Activated gamma-delta T cell (primary cell): Measurements from ENCODE around the gene ENDOD1.
"Not testable (repeated sequence)": the region's sequence is repeated elsewhere in the genome, so short reads cannot be mapped to it uniquely, and the experiment has no call there.

Source experiments
- DNase-seq: peaks from one replicate; lab custom pipeline; 2025; lab: John Stamatoyannopoulos, UW

Gene ENDOD1

DNA sequence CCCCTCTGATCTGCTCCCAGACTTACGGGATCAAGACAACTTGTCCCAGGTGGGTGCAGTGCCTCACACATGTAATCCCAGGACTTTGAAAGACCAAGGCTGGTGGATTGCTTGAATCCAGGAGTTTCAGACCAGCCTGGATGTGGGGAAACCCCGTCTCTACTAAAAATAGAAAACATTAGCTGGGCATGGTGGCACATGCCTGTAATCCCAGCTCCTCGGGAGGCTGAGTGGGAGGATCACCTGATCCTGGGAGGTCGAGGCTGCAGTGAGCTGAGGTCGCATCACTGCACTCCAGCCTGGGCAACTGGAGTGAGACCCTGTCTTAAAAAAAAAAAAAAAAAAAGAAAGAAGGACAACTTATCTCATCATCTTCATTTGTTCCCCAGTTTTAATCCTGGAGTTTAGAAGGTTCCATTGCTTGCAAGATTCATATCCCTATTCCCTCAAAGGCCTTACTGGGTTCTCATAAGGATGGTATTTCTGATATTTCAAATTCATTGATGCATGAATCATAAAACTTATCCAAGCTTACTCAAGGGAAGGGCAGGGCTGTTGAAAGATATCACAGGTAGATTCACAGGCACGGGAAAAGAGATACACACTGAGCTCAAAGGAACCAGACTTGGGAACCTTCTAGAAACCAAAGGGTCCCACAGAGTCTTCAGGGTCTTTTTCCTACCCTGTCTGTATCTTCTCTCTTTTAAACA is 14.6 kb downstream of the ENDOD1 start:
- DNase-seq, result no peak

DNA sequence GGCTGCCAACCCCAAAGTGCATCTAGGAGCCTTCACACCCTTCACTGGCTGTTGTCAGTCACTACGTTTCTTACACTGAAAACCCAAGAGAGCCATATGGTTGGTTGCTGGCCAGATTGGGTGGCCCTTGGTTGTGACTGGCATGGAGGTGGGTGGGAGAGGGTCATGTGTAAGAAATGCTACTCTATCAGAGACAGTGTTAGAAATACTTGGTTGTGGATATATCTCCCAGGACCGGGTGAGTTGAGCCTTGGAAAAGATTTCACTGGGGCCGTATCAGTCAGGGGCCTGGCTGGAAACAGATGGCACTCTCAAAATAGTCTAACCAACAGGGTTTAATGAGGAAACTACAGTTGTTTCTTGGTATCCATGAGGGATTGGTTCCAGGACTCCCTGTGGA is 15.2 kb downstream of the ENDOD1 start:
- no peak for DNase-seq

DNA sequence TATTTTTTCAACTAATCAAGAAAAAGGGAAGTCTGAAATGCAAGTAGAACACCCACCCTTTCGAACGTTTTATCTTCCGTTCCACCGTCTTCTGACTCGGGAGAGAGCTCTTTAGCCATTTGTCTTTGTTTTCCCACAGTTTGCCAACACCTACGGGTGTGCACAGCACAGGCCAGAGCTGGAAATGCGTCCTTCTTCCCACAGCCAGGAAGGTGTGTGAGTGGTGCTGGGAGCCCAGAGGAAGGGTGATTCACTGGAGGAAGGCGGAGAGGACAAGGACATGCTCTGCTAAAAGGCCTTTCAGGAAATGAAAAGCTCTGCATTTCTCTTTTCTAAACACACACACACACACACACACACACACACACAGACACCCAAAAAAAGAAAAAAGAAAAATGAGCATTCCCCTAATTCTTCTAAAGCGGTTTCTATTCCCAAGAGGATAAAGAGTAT is 18.5 kb downstream of the ENDOD1 start:
- DNase-seq, result no peak

DNA sequence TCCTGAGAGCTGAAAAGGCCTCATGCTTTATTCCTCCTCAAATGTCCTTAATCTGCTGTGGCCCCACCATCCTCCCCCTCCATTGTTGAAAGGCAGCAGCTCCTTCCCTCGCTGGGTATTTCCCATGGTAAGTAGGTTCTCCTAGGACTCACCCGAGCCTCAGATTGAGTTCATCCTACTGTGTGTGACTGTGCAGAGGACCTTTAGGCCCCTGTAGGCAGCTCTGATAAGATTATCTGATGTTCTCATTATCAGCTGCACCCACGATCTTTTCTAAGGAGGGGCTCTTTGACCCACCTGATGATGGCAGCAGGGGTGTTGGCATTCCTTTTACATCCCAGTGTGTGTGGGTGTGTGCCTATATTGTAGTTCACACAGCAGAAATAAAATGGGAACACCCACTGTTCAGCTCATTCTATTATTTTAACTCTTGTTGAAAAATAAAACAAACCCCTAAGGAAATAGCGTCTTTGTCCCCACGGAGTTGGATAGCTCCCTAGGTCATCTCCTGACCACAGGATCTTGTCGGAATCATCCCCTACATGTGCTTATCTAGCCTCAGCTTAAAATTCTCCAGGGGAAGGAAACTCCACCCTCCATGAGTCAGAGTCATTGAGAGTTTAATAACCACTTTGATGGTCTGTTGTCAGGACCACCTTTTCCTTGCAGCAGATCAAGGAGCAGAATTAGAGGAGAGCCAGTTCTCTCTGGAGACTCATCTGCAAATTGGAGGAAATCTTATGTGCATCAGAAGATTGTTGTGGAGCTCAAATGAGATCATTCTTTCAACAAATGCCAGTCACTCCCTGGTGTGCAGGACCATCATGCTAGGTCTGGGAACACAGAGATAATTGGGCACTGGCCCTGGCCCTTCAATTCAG is 19.3 kb downstream of the ENDOD1 start:
- DNase-seq, result no peak

DNA sequence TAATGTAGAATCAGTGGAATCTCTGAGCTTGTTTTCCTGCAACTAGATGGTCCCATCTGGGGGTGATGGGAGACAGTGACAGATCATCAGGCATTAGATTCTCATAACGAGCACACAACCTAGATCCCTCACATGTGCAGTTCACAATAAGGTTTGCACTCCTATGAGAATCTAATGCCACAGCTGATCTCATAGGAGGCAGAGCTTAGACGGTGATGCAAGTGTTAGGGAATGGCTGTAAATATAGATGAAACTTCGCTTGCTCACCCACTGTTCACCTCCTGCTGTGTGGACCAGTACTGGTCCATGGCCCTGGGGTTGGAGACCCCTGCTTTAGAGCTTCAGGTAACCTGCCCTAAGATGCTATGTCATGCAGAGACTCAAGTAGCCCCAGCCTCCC is 21.8 kb downstream of the ENDOD1 start:
- not testable (repeated sequence) for DNase-seq

DNA sequence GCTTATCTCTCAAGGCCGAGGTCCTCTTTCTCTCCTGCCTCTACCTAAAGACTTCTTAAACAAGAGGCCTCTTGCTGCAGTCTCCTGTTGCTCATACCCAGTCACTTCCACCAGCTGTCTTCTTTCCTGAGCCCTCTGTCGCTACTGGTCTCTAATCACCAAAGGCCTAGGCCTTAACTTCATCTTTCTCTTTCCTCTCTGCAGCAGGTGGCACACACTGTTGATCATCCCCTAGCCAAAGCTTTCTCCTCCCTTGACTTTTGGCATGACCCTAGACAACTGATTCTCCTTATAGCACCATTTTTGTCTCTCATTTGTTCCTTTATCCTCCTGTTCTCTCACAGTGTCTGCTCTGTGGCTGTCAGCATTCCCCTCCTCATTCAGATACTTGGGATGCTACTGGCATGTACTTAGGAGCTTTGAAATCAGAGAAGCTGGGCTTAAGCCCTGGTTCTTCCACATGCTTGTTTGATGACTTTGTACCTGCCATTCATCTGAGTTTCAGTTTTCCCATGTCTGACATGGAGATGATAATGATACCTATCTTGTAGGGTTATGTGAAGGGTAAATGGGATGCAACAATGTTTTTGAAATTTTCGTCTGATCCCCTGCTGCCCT is 22.4 kb downstream of the ENDOD1 start:
- no peak for DNase-seq

DNA sequence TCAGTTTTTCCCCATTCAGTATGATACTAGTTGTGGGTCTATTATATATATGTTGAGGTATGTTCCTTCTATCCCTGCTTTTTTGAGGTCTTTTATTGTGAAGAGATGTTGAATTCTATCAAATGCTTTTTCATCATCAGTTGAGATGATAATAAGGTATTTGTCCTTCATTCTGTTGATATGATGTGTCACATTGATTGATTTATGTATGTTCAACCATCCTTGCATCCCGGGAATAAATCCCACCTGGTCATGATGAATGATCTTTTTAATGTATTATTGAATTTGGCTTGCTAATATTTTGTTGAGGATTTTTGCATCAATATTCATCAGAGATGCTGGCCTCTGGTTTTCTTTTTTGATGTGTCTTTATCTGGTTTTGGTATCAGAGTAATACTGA is 26.0 kb downstream of the ENDOD1 start:
- no peak for DNase-seq

DNA sequence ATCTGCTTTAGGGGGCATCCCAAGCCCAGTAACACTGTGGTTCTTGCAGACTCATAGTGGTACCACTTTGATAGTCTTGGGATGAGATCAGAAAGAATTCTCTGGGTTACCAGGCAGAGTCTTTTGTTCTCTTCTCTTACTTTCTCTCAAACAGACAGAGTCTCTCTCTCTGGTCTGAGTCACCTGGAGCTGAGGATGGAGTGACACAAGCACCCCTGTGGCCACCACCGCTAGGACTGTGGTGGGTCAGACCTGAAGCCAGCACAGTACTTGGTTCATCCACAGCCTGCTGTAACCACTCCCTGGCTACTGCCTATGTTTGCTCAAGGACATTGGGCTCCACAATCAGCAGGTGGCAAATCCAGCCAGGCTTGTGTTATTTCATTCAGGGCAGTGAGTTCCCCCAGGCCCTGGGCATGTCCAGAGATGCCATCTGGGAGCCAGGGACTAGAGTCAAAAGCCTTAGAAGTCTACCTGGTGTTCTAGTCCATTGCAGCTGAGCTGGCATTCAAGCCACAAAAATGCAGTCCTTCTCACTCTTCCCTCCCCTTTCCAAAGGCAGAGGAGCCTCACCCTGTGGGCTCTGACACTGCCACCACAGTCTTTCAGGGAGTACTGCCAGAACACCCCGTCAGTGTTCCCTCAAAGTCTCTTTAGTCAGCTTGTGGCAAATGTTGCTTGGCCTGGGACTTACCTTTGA is 29.9 kb downstream of the ENDOD1 start:
- no peak for DNase-seq

DNA sequence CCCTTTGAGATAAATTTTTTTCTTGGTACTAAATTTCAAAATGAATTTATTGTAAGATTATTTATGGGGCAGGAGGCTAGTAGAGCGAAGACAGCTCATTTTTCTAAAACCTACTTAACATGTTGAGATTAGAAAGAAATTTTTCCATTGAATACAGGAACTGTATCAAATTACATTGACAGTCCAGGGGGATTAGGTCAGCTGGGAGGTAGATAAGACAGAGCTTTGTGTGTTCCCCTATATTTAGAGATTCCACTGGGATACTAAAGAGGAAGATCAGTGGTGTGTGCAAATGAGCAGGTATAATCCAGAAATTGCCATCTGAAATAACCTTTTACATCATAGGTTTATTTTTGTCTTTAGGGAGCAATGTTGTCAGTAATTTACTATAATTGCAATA is 32.1 kb downstream of the ENDOD1 start:
- DNase-seq, result no peak

DNA sequence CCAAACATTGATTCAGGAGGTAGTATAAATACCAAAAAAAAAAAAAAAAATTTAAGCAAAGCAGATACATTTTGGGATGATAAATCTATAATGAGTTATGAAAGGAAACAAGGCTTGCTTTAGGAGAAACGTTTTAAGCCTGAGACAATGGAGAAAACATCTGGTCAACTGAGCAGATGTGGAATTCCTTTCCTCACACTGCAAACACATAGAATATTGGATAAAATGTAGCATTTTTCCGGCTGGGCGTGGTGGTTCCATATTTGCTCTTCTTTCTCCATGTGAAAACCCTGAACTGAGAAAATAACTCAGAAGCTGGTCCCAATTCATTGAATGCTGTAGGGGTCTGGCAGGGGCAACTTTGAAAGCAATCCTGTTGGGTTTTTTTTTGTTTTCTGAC is 33.9 kb downstream of the ENDOD1 start:
- DNase-seq, result no peak

DNA sequence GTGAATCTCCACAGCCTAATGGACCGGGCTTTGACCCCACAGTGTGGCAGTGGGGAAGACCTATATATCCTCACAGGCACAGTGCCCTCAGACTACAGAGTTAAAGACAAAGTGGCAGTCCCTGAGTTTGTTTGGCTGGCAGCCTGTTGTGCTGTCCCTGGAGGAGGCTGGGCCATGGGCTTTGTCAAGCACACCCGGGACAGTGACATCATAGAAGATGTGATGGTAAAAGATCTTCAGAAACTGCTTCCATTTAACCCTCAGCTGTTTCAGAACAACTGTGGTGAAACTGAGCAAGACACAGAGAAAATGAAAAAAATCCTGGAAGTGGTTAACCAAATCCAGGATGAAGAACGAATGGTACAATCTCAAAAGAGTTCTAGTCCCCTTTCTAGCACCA is 39.0 kb downstream of the ENDOD1 start:
- no peak for DNase-seq

DNA sequence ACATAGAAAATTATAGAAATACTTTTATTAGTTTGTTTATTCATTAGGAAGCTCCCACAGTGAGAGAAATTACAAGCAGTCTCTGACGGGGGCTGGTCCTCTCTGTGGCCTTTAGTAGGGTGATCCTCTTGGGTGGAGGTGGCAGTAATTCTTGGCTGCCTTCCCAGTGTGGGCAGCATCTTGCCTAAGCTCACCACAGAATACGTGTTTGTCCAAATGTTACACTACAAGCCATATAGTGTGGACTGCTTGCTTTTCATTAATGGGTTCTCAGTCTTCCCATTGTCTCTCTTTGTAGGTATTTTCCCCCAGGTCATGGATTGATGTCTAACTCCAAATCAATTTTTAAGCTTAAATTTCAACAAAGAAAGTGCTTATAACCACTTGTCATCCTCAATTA is 43.3 kb downstream of the ENDOD1 start:
- DNase-seq, result no peak

DNA sequence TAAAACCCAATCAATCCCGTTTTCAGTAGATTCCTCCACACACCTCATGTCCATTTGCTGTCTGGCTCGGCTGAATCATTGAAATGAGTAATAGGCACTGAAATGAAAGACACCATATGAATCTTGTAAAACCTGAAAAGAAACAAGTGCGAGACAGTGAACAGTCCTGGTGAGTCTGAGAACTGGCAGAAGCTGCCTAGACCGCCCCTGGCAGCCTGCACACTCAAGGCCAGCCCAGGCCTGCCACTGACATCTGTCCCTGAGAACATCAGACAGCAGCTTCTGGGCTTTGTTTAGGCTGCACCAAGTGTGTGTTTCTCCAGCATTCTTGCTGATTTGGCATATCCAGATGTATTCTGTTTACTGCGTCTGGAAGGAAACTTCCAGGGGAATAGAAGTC is 44.8 kb downstream of the ENDOD1 start:
- DNase-seq, result no peak

DNA sequence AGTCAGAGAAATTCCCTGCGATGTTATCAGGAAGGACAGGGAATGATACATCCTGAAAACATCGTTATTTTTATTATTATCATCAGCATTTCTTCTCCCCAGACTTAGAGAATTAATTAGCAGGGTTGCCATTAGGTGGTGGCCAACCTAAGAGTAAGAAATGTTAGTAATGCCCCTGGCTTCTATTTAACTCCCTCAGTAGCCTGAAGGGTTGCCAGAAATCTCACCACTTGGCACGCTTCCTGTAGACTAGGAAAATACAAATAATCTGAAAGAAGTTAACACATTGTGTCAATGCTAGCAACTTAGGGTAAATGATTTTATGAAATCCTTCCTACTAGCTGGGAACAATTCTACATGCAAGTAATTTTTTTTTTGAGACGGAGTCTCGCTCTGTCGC is 45.5 kb downstream of the ENDOD1 start:
- no peak for DNase-seq

DNA sequence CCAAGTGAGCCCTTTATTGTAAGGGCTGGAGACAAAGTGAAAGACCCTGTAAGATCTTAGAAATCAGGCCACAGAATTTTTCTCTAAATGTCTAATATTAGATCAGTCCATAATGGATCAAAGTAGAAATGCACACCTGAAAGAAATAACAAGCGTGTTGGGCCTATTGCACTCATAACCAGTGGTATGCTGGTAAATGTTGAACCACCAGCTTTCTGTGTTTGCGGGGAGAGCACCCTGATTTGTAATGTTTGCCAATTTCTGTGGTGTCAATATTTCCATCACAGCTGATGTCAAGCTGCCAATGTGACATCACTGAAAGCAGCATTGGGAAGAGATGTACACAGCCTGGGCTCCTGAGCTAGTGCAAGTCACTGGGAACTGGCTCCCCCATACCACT is 46.2 kb downstream of the ENDOD1 start:
- DNase-seq, result no peak

DNA sequence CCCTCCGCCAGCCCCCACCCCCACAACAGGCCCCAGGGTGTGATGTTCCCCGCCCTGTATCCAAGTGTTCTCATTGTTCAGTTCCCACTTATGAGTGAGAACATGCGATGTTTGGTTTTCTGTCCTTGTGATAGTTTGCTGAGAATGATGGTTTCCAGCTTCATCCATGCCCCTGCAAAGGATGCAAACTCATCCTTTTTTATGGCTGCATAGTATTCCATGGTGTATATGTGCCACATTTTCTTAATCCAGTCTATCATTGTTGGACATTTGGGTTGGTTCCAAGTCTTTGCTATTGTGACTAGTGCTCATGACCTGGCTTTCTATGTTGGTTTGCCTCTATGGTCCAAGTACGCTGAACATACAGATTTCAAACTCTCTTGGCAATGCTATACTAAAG is 47.1 kb downstream of the ENDOD1 start:
- DNase-seq, result not testable (repeated sequence)

DNA sequence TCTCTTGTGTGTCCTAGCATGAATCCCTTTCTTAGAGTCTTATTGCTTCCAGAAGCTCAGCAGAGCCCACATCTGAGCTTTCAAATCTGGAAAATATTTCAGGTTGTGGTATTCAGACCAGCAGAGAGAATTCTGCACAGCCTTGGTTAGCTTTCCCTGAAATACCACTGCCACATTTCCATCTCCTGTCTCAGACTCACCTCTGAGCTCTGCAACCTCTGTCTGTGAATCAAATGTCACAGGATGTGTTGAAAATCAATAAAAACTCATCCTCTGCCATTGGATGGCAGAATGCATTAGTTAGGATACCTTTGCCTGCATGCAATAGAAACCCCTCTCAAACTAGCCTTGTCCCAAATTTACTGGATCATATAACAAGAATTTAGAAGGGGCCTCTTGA is 47.7 kb downstream of the ENDOD1 start:
- DNase-seq, result no peak

DNA sequence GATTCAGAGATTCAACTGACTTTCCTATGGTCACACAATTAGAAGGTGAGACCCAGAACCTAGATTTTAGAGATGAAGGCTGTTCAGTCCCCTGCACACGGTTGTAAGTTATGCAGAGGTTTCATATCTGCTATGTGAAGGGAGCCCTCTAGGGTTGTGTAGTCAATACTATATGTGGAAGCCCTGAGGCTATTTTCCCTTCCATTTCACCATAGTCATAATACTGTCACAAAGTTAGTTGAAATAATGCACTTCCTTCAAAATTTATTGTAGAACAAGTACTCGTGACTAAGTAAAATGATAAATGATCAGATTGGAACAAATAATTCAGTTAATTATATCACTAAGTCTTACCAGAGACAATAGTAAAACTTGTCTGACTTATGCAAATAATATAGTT is 48.8 kb downstream of the ENDOD1 start:
- no peak for DNase-seq

DNA sequence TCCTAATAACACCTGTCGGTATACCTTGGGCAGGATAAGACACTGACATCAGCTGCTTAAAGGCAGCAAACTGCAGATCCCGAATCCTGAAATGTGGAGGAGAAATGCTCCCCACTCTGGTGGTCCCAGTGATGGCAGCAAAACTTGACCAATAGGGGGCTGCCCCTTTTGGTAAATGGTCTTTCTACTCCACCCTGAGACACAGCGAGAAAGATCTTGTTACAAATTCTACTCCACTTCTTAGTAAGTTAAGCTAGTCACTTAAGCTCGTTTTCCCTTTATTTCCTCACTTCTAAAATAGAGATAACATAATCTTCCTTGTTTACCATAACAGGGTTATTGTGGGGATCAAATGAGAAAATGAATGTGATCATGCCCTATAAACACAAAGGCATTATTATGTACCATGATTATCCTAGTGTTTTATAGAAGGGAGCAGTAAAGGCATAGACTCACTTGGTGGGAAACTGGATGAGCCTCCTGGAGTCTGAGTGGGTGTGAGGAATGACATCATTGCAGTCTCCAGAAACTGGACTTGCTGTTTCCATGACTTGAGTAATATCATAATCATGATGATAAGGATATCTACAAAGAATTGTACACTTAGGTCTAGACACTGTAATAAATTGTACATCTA is 50.9 kb downstream of the ENDOD1 start:
- no peak for DNase-seq

DNA sequence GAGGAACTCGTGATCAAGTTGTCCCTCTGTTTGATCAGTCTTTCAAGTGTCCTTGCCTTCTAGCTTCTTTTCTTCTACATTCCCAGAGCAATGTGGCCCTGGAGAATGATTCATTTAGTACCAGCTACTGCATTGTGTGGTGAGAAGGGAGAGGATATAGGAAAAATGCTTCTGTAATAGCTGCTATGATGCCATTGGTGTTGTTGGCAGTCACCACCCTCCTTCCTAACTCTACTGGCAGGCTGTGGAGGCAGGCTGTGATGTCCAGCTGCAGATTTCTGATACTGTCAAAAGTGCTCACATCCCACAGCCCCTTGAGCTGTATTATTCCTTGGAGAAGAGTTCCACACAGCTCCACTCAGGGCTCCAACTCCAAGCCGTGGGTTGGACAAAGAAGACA is 52.8 kb downstream of the ENDOD1 start:
- DNase-seq, result no peak

DNA sequence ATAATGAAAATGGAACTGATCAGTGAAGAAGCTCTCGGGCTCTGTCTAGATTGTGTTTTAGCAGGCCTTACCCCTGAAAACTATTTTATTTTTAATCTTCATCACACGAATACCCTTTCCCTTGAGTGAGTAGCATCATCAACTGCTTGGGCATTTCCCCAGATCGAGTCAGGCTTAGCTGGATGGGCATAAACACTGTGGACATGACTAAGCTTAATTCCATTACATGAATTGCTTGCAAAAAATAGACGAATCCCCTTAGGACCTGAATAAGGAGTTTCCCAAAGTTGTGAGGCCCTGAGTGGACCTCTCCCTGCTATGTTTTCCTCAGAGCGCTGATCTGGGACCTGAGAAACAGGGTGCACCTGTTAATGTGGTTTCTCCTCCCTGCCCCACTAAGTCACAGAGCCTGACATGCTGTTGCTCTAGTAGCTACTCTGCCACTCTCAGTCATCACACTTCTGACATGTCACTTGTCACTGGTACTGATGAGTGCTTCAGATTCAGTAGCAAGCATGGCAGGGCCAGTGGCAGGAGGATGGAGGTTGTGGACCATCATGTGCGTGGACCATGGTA is 53.5 kb downstream of the ENDOD1 start:
- no peak for DNase-seq
